Neural cell (in vitro differentiated cells): Measurements from ENCODE around the gene SLX4IP.

Experiments used
- EZH2 ChIP-seq: fragments of 200-600, 300-800 bp; shearing (Covaris generic), sonication (generic); IDR thresholded peaks from 2 replicates; pipeline ENCODE4 v1.6.1; 2014; ENCODE audit warnings: antibody characterized with exemption, low read length, borderline replicate concordance, mild to moderate bottlenecking; ENCODE audit not compliant: insufficient read depth, poor library complexity, severe bottlenecking
- POLR2AphosphoS5 ChIP-seq: IDR thresholded peaks from 2 replicates; pipeline ENCODE4 v1.6.1; 2012
- RAD21 ChIP-seq: fragments of 450-650 bp; conservative IDR thresholded peaks from 2 replicates; pipeline ENCODE4 v1.6.1; 2014; ENCODE audit warnings: antibody characterized with exemption, mild to moderate bottlenecking, moderate library complexity
- SMC3 ChIP-seq: fragments of 450-650 bp; conservative IDR thresholded peaks from 2 replicates; pipeline ENCODE4 v1.6.1; 2014; ENCODE audit warnings: antibody characterized with exemption, mild to moderate bottlenecking, moderate library complexity; ENCODE audit not compliant: poor library complexity
- TF ChIP-seq, protein P1 (sequence below): fragments of 450-650 bp; IDR thresholded peaks from 2 replicates; pipeline ENCODE4 v1.5.1; 2014; ENCODE audit warnings: antibody characterized with exemption, mild to moderate bottlenecking, moderate library complexity; ENCODE audit not compliant: poor library complexity, severe bottlenecking
- TF ChIP-seq, protein P2 (sequence below): IDR thresholded peaks from 2 replicates; pipeline ENCODE4 v1.6.1; 2012; ENCODE audit warnings: borderline replicate concordance

DNA sequence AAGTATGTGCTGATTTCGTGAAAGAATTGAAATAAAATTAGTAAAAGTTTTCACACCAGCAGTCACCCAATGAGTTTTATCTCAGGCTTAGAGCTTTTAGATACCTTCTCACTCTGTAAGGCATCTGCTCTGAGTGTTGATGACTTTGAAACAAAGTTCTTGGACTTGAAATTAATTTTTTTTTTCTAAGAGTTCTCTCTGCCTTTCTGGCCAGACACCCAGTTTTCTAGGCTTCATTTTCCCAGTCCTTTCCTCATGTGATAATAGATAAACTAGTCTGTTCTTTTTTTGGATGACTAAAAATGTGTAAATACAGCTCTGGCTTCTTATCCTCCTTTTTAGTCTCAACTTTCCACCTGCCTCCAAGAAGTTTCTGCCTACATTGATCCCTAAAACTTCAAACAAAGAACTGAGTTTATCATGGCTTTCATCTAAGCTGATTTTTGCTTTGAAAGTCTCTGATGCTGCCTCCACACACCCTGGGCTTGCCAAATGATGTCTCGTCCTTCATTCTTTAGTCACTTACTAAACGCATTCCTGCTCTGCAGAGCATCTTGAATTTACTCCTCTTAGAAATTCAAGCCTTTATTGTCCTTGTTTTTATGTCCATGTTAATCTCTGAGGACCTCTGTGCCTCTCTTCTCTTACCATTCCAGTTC, 32.7 kb downstream of the SLX4IP start:
- TF ChIP-seq, protein P1, sequence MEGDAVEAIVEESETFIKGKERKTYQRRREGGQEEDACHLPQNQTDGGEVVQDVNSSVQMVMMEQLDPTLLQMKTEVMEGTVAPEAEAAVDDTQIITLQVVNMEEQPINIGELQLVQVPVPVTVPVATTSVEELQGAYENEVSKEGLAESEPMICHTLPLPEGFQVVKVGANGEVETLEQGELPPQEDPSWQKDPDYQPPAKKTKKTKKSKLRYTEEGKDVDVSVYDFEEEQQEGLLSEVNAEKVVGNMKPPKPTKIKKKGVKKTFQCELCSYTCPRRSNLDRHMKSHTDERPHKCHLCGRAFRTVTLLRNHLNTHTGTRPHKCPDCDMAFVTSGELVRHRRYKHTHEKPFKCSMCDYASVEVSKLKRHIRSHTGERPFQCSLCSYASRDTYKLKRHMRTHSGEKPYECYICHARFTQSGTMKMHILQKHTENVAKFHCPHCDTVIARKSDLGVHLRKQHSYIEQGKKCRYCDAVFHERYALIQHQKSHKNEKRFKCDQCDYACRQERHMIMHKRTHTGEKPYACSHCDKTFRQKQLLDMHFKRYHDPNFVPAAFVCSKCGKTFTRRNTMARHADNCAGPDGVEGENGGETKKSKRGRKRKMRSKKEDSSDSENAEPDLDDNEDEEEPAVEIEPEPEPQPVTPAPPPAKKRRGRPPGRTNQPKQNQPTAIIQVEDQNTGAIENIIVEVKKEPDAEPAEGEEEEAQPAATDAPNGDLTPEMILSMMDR = no peak
- TF ChIP-seq EZH2 (no peak), POLR2AphosphoS5 (no peak), RAD21 (no peak), SMC3 (no peak)
- TF ChIP-seq, protein P2, sequence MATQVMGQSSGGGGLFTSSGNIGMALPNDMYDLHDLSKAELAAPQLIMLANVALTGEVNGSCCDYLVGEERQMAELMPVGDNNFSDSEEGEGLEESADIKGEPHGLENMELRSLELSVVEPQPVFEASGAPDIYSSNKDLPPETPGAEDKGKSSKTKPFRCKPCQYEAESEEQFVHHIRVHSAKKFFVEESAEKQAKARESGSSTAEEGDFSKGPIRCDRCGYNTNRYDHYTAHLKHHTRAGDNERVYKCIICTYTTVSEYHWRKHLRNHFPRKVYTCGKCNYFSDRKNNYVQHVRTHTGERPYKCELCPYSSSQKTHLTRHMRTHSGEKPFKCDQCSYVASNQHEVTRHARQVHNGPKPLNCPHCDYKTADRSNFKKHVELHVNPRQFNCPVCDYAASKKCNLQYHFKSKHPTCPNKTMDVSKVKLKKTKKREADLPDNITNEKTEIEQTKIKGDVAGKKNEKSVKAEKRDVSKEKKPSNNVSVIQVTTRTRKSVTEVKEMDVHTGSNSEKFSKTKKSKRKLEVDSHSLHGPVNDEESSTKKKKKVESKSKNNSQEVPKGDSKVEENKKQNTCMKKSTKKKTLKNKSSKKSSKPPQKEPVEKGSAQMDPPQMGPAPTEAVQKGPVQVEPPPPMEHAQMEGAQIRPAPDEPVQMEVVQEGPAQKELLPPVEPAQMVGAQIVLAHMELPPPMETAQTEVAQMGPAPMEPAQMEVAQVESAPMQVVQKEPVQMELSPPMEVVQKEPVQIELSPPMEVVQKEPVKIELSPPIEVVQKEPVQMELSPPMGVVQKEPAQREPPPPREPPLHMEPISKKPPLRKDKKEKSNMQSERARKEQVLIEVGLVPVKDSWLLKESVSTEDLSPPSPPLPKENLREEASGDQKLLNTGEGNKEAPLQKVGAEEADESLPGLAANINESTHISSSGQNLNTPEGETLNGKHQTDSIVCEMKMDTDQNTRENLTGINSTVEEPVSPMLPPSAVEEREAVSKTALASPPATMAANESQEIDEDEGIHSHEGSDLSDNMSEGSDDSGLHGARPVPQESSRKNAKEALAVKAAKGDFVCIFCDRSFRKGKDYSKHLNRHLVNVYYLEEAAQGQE = no peak
